SK-N-MC (cell line): ENCODE results near the gene TRDMT1.

Experiments used
- DNase-seq: peaks from one replicate; pipeline ENCODE4 v3.0.0-alpha.2; 2011; ENCODE audit warnings: low read depth, low spot score
- H3K27ac ChIP-seq: fragments of 200-600 bp; sonication (generic); 2 replicates; pipeline ENCODE4 v1.5.1; 2016; ENCODE audit warnings: mixed run types
- H3K36me3 ChIP-seq: fragments of 200-600 bp; sonication (generic); 2 replicates; pipeline ENCODE4 v1.6.1; 2017; ENCODE audit warnings: antibody characterized with exemption, low read length, mixed read lengths; ENCODE audit not compliant: insufficient read depth
- H3K4me3 ChIP-seq: fragments of 200-600 bp; sonication (generic); 2 replicates; pipeline ENCODE4 v1.5.1; 2016
- H3K9ac ChIP-seq: fragments of 200-600 bp; sonication (generic); 2 replicates; pipeline ENCODE4 v1.8.0; 2017; ENCODE audit warnings: mixed run types, mixed read lengths; ENCODE audit not compliant: insufficient read length
- H3K9me3 ChIP-seq: fragments of 200-600 bp; sonication (generic); 2 replicates; pipeline ENCODE4 v1.6.1; 2017; ENCODE audit warnings: low read depth, mild to moderate bottlenecking, antibody characterized with exemption, low read length, moderate library complexity, mixed read lengths
- EZH2 ChIP-seq: fragments of 200-600 bp; sonication (generic); IDR thresholded peaks from one replicate; pipeline ENCODE4 v1.6.1; 2017; ENCODE audit warnings: antibody characterized with exemption
- FOXP2 ChIP-seq: optimal IDR thresholded peaks from 2 replicates; pipeline ENCODE3; 2011; ENCODE audit warnings: mild to moderate bottlenecking, moderate library complexity; ENCODE audit not compliant: insufficient read depth; ENCODE audit errors: extremely low read length, control extremely low read depth
- POLR2AphosphoS5 ChIP-seq: IDR thresholded peaks from 2 replicates; pipeline ENCODE4 v1.6.1; 2012; ENCODE audit warnings: mild to moderate bottlenecking, low read depth, low read length, borderline replicate concordance

The TRDMT1 gene

GRCh38 chr10:17216217-17216900, 14.9 kb upstream of the TRDMT1 start:
- peak overlapping the region; percentile 87; the same call in 1 of the 2 replicates for H3K27ac ChIP-seq
- H3K36me3 ChIP-seq = no peaks in the 10 kb centered on the region
- H3K9me3 ChIP-seq = no peaks in the 10 kb centered on the region; the same call in 1 of the 2 replicates
- TF ChIP-seq FOXP2 (no peak), POLR2AphosphoS5 (no peak), EZH2 (no peak)
- H3K4me3 ChIP-seq = no peak overlapping the region
- H3K9ac ChIP-seq = no peak overlapping the region
- no peak for DNase-seq

- no peak overlapping the region for H3K4me3 ChIP-seq
- H3K9me3 ChIP-seq = no peaks in the 10 kb centered on the region; the same call in 1 of the 2 replicates
- no peak for DNase-seq
- TF ChIP-seq EZH2 = no peak
- TF ChIP-seq FOXP2 = no peak
- no peak for TF ChIP-seq POLR2AphosphoS5
- H3K36me3 ChIP-seq = no peaks in the 10 kb centered on the region
- H3K27ac ChIP-seq = peak overlapping the region; percentile 87
- no peak overlapping the region for H3K9ac ChIP-seq
These were observed 14.3 kb upstream of the TRDMT1 start for GRCh38 chr10:17215782-17216122.

GRCh38 chr10:17214971-17215781, 13.7 kb upstream of the TRDMT1 start:
- no peak for TF ChIP-seq FOXP2
- no peak for TF ChIP-seq EZH2
- TF ChIP-seq POLR2AphosphoS5 = no peak
- peak overlapping the region; percentile 87 for H3K27ac ChIP-seq
- no peak for DNase-seq
- peak overlapping the region; percentile 42; the same call in 1 of the 2 replicates for H3K4me3 ChIP-seq
- H3K36me3 ChIP-seq = no peaks in the 10 kb centered on the region
- H3K9ac ChIP-seq = no peak overlapping the region
- H3K9me3 ChIP-seq = no peaks in the 10 kb centered on the region; the same call in 1 of the 2 replicates

GRCh38 chr10:17214526-17214925, 13.1 kb upstream of the TRDMT1 start:
- H3K27ac ChIP-seq = peak overlapping the region; percentile 87

GRCh38 chr10:17213646-17214349, 12.3 kb upstream of the TRDMT1 start:
- no peaks in the 10 kb centered on the region for H3K36me3 ChIP-seq
- TF ChIP-seq EZH2 (no peak), FOXP2 (no peak), POLR2AphosphoS5 (no peak)
- no peak overlapping the region for H3K9ac ChIP-seq
- no peak overlapping the region for H3K4me3 ChIP-seq
- no peak for DNase-seq
- peak overlapping the region; percentile 87; the same call in 1 of the 2 replicates for H3K27ac ChIP-seq
- H3K9me3 ChIP-seq = no peaks in the 10 kb centered on the region; the same call in 1 of the 2 replicates

More at GRCh38 chr10:17214526-17214925, 13.1 kb upstream of the TRDMT1 start:
- TF ChIP-seq EZH2 (no peak), FOXP2 (no peak), POLR2AphosphoS5 (no peak)
- DNase-seq = no peak
- Histone ChIP-seq H3K4me3 (peak overlapping the region; percentile 42; the same call in 1 of the 2 replicates), H3K9ac (no peak overlapping the region), H3K36me3 (no peaks in the 10 kb centered on the region), H3K9me3 (no peaks in the 10 kb centered on the region; the same call in 1 of the 2 replicates)

- Histone ChIP-seq H3K9ac (no peak overlapping the region), H3K4me3 (no peak overlapping the region), H3K27ac (no peak overlapping the region), H3K36me3 (no peaks in the 10 kb centered on the region), H3K9me3 (no peaks in the 10 kb centered on the region; the same call in 1 of the 2 replicates)
- no peak for DNase-seq
- TF ChIP-seq FOXP2 (no peak), POLR2AphosphoS5 (no peak), EZH2 (no peak)
These were observed 11.3 kb upstream of the TRDMT1 start for GRCh38 chr10:17212802-17213221.

GRCh38 chr10:17210361-17210760, 8.9 kb upstream of the TRDMT1 start:
- TF ChIP-seq POLR2AphosphoS5 = no peak
- no peak for TF ChIP-seq EZH2
- TF ChIP-seq FOXP2 = no peak
- Histone ChIP-seq H3K36me3 (no peaks in the 10 kb centered on the region), H3K4me3 (no peak overlapping the region), H3K9ac (no peak overlapping the region), H3K27ac (peak overlapping the region; percentile 26; the same call in 1 of the 2 replicates), H3K9me3 (no peaks in the 10 kb centered on the region)
- DNase-seq = no peak
